ENCODE measurements around the gene ZNF385B.

ZNF385B gene

GRCh38 chr2:179622112-179622511, 239.3 kb downstream of the ZNF385B start:
- no peak for DNase-seq

GRCh38 chr2:179619947-179620467, 241.4 kb downstream of the ZNF385B start:
- DNase-seq = no peak

- no peak for DNase-seq
Measured at GRCh38 chr2:179614121-179614520, 247.3 kb downstream of the ZNF385B start.

- no peak for DNase-seq
Measured at GRCh38 chr2:179613701-179614100, 247.7 kb downstream of the ZNF385B start.

- DNase-seq = no peak
Measured at GRCh38 chr2:179613299-179613651, 248.1 kb downstream of the ZNF385B start.

DNA sequence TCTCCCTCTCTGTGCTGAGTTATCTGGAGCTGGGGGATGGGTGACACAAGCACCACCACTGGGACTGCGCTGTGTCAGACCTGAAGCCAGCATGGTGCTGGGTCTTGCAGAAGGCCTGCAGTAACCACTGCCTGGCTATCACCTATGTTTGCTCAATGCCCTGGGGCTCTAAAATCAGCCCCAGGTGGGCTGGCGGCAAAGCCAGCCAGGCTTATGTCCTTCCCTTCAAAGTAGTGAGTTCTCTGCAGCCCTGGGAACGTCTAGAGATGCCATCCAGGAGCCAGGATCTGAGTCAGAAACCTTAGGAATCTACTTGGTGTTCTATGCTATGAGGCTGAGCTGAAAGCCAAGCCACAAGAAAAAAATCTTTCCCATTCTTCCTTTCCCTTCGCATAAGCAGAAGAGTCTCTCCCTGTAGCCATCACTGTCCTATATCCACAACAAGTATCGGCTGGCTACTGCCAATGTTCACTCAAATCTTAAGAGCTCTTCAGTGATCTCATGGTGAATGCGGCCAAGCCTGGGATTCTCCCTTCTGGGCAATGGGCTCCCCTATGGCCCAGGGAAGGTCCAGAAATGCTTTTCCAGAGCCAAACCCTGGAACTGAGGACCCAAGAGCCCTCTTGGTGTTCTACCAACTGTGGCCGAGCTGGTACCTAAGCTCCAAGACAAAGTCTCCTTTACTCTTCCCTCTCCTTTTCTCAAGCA, 248.7 kb downstream of the ZNF385B start:
- DNase-seq = no peak

- DNase-seq = no peak
Measured at GRCh38 chr2:179612108-179612507, 249.3 kb downstream of the ZNF385B start.

DNA sequence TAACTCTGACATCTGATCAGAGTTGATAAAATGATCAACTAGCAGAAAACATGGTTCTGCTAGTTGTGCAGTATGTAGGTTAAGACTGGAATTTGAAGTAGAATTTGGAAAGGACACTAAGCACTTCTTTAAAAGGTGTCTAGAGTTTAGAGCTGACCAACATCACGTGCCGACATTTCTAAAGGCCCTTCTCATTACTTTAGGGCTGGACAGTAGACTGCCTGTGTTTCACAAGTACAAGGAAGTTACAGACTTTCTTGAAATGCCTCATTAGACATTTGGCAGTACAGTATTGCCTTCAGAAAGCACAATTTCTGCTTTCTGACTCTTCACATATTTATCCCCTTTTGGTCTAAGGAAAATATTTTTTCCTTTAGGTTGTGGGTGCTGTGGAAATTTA, 255.3 kb downstream of the ZNF385B start:
- DNase-seq = no peak

DNA sequence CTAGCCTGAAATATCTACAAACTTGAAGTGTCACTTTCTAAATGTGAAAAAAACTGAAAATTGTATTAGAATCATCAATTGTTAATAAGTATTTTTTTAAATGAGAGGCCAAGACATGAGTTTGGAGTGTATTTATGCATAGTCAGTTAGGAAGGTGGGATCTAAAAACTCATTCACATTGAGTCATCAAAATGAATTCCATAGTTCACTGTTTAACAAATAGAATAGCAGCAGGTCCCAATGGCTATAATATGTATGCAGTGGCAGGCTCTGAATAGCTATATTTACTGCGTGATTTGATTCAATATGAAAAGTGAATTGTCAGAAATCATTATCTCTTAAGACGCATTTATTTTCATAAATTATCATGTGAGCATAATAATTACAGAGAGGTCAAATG, 256.1 kb downstream of the ZNF385B start:
- no peak for DNase-seq

GRCh38 chr2:179604598-179604997, 256.8 kb downstream of the ZNF385B start:
- DNase-seq = no peak

- no peak for DNase-seq
Measured at GRCh38 chr2:179602452-179602851, 259.0 kb downstream of the ZNF385B start.

DNA sequence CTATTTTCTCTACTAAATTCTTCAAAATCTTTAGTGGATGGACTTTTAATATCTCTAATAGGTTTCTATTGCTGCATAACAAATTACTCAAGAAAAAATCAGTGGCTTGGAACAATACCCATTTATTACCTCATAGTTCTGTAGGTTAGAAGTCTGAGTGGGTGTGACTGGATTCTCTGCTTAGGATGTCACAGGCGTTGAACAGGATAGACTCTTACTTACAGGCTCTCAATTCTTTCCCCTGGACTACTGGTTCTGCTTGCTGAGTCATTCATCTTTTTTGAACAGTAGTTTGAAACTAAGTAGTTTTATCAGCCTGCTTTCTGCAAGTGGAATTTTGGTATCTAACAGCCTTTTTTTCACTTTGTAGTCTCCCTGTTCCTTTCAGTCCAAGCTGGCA, 265.4 kb downstream of the ZNF385B start:
- no peak for DNase-seq

DNA sequence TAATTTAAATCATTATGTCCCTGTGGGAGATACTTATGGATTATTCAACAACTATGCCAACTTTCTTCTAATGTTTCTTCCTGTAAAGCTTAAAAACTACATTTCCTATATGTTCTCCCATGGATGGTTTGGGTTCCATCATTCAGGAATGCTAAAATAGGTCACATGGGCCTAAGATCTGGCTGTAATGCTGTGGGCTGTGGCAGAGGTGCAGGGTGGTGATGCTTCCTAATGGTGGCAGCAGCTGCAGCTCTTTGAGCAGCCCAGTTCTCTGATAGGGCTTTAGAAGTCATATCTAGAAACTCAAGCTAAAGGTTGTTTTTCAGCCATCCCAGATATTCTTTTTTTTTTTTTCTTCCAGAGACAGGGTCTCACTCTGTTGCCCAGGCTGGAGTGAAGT, 266.1 kb downstream of the ZNF385B start:
- no peak for DNase-seq

DNA sequence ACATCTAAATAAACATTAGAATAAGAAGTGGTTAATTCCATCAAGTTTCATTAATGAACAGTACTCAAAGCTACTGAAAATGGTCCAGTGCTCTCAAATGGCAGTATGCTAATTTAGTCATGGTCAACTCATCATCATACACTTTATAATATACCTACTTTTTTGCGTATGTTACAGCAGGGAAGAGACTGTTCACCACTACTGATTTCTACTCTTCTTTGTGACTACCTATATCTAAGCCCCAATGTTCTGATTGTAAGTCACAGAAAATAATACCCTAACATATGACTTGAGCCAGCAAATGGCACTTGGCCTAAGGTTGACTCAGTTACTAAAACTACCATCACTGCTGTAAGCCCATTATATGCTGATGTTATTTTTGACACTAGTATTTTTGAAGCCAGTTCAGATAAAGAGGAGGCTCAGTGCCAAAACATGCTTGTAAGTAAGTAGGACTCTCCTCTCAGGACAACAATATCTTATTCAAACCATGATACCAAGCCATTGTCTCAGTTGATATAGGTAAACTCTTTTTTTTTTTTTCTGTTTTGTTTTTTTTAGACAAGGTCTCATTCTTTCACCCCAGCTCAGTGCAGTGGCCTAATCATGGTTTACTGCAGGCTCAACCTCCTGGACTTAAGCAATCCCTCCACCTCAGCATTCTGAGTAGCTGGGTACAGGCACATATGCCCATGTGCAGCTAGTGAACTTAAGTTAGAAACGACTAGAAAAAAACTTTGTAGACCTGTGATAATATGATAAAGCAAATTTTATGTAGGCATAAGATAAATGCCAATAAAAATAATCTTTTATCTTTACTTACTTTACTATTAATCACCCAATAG, 266.9 kb downstream of the ZNF385B start:
- DNase-seq = no peak

GRCh38 chr2:179593323-179593722, 268.1 kb downstream of the ZNF385B start:
- DNase-seq = no peak

- no peak for DNase-seq
Measured at GRCh38 chr2:179592167-179592936, 269.1 kb downstream of the ZNF385B start.

DNA sequence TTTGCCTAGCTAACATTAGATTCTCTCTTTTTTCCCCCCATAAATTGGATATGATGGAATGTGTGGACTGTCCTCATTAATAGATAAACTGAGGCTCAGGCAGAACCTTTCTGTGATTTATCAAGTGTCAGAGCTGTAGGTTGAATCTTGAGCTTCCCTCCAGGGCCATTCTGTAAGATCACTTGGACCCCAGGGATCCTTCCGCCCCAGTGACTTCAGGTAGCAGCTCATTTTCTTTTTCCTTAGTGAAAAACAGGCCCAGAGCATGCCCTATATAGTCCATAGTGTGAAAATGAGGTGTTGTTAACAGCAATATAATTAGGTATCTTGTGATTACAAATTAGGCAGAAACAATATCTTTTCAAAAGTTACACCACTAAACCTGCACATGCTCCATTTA, 269.7 kb downstream of the ZNF385B start:
- no peak for DNase-seq

DNA sequence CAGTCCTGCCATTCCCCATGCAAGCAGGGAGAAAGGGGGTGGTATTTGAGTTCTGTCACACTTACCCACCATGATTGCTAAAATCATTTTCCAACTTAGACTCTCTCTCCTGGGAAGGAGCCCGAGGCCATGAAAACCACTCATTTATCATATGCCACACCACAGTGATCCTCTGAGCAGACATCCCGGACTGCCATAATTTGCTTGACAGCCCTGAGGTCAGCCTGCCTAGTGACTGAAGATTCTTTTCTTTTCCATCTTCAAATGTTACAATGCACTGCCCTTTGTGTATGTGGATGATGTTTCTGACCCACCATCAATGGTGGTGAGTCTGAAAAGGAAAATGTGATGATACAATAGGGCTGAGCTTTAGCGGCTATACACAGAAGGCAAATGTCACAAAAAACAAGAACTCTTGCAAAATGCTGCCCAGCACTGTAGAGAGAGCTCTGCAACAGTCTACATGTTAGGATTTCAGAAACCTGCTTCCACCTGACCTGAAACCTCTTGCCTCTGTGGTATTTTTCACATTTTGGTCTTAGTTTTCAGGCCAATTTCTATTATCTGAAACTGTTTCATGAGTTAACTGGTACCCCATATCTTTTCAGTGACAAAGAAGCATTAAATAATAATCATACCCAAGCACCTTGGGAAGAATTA, 272.8 kb downstream of the ZNF385B start:
- DNase-seq = no peak

GRCh38 chr2:179584760-179585159, 276.7 kb downstream of the ZNF385B start:
- DNase-seq = no peak

DNA sequence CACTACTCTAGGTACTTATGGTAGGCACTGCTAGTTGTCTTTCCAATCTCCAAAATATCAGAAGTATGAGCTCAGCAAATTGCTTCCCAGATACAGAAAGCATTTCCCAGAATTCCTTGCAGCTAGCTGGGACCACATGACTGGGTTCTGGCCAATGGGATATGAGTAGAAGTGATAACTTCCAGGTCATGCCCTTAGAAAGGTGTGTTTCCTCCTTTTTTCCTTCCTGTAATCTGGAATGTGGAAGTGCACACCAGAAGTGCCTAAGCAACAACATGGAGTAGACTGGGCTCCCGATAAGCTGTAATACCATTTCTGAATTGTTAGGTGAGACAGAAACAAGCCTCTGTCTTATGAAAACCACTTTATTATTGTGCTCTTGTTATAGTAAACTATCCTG, 279.8 kb downstream of the ZNF385B start:
- DNase-seq = no peak

GRCh38 chr2:179580378-179581146, 280.9 kb downstream of the ZNF385B start:
- no peak for DNase-seq

DNA sequence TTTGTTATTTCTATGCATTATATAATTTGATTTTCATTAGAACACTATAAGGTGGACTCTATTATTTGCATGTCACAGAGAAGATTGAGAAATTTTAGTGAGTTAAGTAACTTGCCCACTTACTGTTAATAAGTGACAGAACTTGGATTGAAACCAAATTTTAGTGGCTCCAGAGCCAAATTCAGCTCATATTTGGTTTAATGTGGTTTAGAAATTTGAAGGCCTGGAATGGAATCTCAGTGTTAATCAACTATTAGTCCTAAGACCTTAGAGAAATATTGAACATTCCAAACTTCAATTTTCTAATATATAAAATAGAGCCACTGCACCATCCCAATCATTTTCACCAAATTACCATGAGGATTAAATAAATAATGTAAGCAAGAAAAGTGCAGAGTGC, 281.6 kb downstream of the ZNF385B start:
- DNase-seq = no peak
